ENCODE data around the gene SMC2. TPM values are rescaled to one million over a fixed set of nuclear protein-coding genes. Genes with fewer than 3 reads are reported as not detected.

SMC2 gene
- polyA plus RNA-seq, 3 donors from 2014 or later: 1.2 to 23.8 (median 6.8) TPM

DNA sequence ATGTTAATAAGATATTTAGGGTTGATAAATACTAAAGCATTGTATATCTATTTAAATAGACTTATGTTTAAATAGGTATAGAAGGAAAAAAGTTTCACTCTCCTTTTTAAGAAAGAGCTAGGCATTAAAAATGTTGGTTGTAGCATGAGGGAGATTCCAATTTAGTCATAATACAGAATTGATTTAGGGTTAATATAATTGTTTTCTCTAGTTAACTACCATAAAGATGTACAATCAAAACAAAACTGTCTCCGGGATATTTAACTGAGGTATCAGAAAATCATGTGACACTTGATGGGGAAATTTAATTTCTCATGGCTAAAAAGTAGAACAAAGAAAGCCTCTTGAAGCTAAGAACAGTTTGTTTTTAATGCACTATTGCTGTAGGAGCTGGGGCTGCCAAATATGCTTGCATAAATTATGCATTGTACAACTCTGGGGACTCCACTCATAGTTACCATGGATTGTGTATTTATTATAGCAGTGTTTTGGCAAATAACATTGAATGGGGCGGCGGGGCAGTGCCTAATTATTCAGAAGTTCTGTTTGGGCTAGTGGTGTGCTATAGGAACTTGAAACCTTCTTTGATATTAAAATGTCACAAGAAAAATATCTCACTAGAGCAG lies 44.2 kb downstream of the SMC2 start:
- no peaks in the 10 kb centered on the region for H3K4me1 Mint-ChIP-seq
- DNase-seq: no peak
- peaks cover 0 to 3% (median 0%) of the 10 kb centered on the region in 3 donors for H3K27me3 Mint-ChIP-seq (ENCODE audit: low read depth in 3 of 3)
- H3K36me3 Mint-ChIP-seq: peaks cover 41 to 68% (median 59%) of the 10 kb centered on the region in 3 donors
- H3K9me3 Mint-ChIP-seq: no peaks in the 10 kb centered on the region
- H3K27ac Mint-ChIP-seq: no peak overlapping the region
- no peak overlapping the region for H3K4me3 Mint-ChIP-seq

GRCh38 chr9:104142799-104143549 lies 48.9 kb downstream of the SMC2 start:
- H3K9me3 Mint-ChIP-seq: no peaks in the 10 kb centered on the region
- H3K27me3 Mint-ChIP-seq (ENCODE audit: low read depth in 3 of 3): peaks cover 0 to 3% (median 0%) of the 10 kb centered on the region in 3 donors
- no peak for DNase-seq
- H3K36me3 Mint-ChIP-seq: peaks cover 10 to 36% (median 21%) of the 10 kb centered on the region in 3 donors
- no peak overlapping the region for H3K4me3 Mint-ChIP-seq
- peaks cover 0 to 2% of the 10 kb centered on the region in 2 donors for H3K4me1 Mint-ChIP-seq
- H3K27ac Mint-ChIP-seq: no peak overlapping the region

GRCh38 chr9:104143550-104143910 lies 49.4 kb downstream of the SMC2 start:
- no peak for DNase-seq
- no peak overlapping the region for H3K4me3 Mint-ChIP-seq
- H3K27me3 Mint-ChIP-seq (ENCODE audit: low read depth in 3 of 3): peaks cover 0 to 3% (median 0%) of the 10 kb centered on the region in 3 donors
- H3K36me3 Mint-ChIP-seq: peaks cover 8 to 34% (median 17%) of the 10 kb centered on the region in 3 donors
- H3K4me1 Mint-ChIP-seq: peaks cover 0 to 2% of the 10 kb centered on the region in 2 donors
- no peak overlapping the region for H3K27ac Mint-ChIP-seq
- no peaks in the 10 kb centered on the region for H3K9me3 Mint-ChIP-seq

DNA sequence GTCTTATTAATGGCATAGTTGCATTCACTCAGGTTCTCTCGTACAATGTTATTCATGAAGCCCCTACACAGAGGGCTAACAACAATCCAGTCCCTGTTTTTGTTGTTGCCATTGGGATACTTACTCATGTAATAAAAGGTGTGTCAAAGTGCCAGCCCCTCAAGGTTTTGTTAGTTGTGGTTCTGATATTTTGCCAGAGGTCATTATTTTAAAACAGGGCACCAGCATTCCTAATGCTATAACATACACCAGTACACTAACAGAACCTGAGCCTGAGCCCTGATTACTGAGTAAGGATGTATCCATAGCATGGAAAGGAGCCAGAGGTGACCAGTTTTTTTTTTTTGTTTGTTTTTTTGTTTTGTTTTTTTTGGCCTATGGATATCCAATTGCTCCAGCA lies 50.2 kb downstream of the SMC2 start:
- H3K9me3 Mint-ChIP-seq: no peaks in the 10 kb centered on the region
- no peak overlapping the region for H3K4me3 Mint-ChIP-seq
- peaks cover 0 to 2% of the 10 kb centered on the region in 2 donors for H3K4me1 Mint-ChIP-seq
- H3K36me3 Mint-ChIP-seq: peaks cover 6 to 26% (median 14%) of the 10 kb centered on the region in 3 donors
- DNase-seq: no peak
- no peak overlapping the region for H3K27ac Mint-ChIP-seq
- H3K27me3 Mint-ChIP-seq (ENCODE audit: low read depth in 3 of 3): peaks cover 0 to 3% (median 0%) of the 10 kb centered on the region in 3 donors

GRCh38 chr9:104173067-104173466 lies 79.0 kb downstream of the SMC2 start:
- no peak overlapping the region for H3K27ac Mint-ChIP-seq
- no peak overlapping the region for H3K4me3 Mint-ChIP-seq
- H3K27me3 Mint-ChIP-seq (ENCODE audit: low read depth in 3 of 3): peaks cover 0 to 2% (median 1%) of the 10 kb centered on the region in 3 donors
- H3K9me3 Mint-ChIP-seq: peaks cover 0 to 6% (median 2%) of the 10 kb centered on the region in 6 donors
- no peak for DNase-seq
- H3K36me3 Mint-ChIP-seq: no peaks in the 10 kb centered on the region
- H3K4me1 Mint-ChIP-seq: no peaks in the 10 kb centered on the region

DNA sequence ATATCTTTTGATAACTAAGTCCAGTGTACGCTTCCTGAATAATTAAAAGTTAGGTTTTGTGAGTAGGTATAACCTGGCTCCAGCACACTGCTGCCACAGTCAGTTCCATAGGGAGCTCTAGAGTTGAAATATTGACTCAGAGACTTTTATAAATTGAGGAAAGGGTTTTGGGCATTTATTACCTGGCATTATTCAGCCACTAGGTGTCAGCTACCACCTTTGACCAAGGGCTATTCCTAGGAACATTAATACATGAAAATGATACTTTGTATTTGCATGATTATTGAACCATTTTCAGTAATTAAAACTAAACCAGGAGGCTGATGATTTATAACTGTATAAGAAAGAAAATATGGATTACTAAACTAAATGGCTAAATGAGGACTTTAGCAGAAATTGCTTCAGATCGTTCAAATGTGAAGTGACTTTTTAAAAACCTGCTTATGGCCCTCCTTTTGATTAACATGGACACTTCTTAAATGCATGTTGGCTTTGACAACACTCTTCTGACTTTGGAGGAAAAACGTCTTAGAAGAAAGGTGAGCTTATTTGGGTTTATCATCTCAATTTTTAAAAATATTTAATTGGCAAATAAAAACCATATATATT lies 83.0 kb downstream of the SMC2 start:
- Mint-ChIP-seq H3K9me3 (no peaks in the 10 kb centered on the region), H3K36me3 (no peaks in the 10 kb centered on the region), H3K4me1 (no peaks in the 10 kb centered on the region), H3K27me3 (ENCODE audit: low read depth in 3 of 3) (no peaks in the 10 kb centered on the region), H3K4me3 (no peak overlapping the region), H3K27ac (no peak overlapping the region)
- DNase-seq: no peak

DNA sequence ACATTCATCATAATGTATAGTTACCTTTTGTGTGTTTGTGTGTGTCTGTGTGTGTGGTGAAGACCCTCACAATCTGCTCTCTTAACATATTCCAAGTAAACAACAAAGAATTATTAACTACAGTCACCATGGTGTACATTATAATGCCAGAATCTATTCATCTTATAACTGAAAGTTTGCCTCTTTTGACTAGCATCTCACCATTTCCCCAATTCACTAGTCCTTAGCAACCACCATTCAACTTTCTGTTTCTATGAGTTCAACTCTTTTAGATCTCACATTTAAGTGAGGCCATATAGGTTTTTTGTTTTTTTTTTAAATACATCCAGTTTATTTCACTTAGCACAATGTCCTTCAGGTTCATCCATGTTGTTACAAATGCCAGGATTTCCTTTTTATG lies 83.6 kb downstream of the SMC2 start:
- no peak overlapping the region for H3K27ac Mint-ChIP-seq
- no peaks in the 10 kb centered on the region for H3K4me1 Mint-ChIP-seq
- no peak overlapping the region for H3K4me3 Mint-ChIP-seq
- no peaks in the 10 kb centered on the region for H3K36me3 Mint-ChIP-seq
- no peaks in the 10 kb centered on the region for H3K27me3 Mint-ChIP-seq (ENCODE audit: low read depth in 3 of 3)
- DNase-seq: no peak
- no peaks in the 10 kb centered on the region for H3K9me3 Mint-ChIP-seq
